Measurements from ENCODE around the gene HNRNPUL1. TPM values are rescaled to one million over a fixed set of nuclear protein-coding genes. Genes with fewer than 3 reads are reported as not detected.
A peak's percentile ranks its signal among the peaks of the same experiment; 100 is the strongest.

The HNRNPUL1 gene
- polyA plus RNA-seq, 1 experiment: 35.4 TPM

DNA sequence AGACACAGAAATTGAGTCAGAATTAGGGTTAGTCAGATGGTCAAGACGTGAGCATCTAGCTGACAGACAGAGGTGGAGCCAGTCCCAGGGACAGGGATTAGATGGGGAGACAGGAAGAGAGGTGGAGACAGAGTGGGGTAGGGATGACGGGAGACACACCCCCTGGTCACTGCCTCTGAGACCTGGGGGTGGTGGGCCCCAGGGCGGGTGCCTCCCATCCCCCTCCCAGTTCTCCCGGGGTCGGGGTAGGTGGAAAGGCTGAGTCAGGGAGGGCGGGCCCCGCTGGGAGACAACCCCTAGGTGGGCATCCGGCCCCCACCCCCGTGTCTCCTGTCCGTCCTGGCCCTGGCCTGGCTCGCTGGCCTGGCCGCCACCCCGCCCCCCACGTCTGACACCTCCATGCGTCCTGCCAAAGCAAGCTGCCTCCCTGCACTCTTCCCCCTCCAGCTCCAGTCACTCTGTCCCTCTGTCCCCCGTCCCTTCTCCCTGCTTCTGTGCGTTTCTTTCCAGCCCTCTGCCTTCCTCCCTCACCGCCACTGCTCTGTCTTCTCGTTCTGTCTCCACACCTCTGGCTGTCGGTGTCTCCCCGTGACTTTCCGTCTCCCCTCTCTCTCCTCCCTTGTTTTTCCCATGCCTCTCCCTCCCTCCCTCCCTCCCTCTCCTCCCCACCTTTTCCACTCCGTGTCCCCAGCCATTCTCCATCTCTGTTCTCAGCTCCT lies 60.9 kb downstream of the HNRNPUL1 start:
- ChIA-PET POLR2A (interaction anchor here (0.6 kb wide), 2 partner anchors 25 to 26 kb away, joined by 3 to 4 read pairs; no protein-coding TSS in a partner anchor), CTCF (interaction anchor here (1.7 to 5.2 kb wide), 2 partner anchors 16 to 29 kb away, joined by 3 to 69 read pairs; partner anchors contain the start of gene TGFB1)
- H3K36me3 ChIP-seq (ENCODE audit: control insufficient read depth, insufficient read depth, low read length): peaks cover 24% of the 10 kb centered on the region

DNA sequence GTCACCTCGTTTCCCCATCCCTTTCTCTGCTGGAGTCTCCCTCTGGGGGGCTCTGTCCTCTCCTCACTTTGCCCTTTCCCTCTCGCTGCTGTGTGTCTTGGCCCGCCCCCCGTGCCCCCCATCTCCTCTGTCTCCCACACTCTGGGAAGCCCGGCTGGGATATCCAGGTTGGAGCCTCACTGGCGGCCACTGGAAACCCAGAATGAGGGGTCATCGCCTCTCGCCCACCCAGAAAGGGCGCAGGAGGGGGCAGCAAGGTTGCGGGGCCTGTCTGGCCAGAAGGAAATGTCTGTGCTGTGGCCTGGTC lies 61.4 kb downstream of the HNRNPUL1 start:
- CTCF ChIA-PET: interaction anchor here (1.7 to 5.2 kb wide), 2 partner anchors 17 to 28 kb away, joined by 3 to 69 read pairs; partner anchors contain the start of gene TGFB1
- POLR2A ChIA-PET: interaction anchor here (0.6 kb wide), 1 partner anchor 24 kb away, joined by 3 read pairs; no protein-coding TSS in a partner anchor
- Histone ChIP-seq H3K27me3 (ENCODE audit: control insufficient read depth, insufficient read depth, low read length) (no peaks in the 10 kb centered on the region), H3K4me3 (ENCODE audit: low read depth, low read length) (no peak overlapping the region), H3K36me3 (ENCODE audit: control insufficient read depth, insufficient read depth, low read length) (peaks cover 22% of the 10 kb centered on the region)
- TF ChIP-seq, protein P1, sequence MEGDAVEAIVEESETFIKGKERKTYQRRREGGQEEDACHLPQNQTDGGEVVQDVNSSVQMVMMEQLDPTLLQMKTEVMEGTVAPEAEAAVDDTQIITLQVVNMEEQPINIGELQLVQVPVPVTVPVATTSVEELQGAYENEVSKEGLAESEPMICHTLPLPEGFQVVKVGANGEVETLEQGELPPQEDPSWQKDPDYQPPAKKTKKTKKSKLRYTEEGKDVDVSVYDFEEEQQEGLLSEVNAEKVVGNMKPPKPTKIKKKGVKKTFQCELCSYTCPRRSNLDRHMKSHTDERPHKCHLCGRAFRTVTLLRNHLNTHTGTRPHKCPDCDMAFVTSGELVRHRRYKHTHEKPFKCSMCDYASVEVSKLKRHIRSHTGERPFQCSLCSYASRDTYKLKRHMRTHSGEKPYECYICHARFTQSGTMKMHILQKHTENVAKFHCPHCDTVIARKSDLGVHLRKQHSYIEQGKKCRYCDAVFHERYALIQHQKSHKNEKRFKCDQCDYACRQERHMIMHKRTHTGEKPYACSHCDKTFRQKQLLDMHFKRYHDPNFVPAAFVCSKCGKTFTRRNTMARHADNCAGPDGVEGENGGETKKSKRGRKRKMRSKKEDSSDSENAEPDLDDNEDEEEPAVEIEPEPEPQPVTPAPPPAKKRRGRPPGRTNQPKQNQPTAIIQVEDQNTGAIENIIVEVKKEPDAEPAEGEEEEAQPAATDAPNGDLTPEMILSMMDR (IDR thresholded peaks at IDR 0.05; ENCODE audit: insufficient read depth, low read depth, low read length): no peak
- DNase-seq (ENCODE audit: low read depth): no peak

More for the DNA sequence above, 60.9 kb downstream of the HNRNPUL1 start:
- TF ChIP-seq, protein P1 (IDR thresholded peaks at IDR 0.05; ENCODE audit: insufficient read depth, low read depth, low read length): no peak
- Histone ChIP-seq H3K27me3 (ENCODE audit: control insufficient read depth, insufficient read depth, low read length) (no peaks in the 10 kb centered on the region), H3K4me3 (ENCODE audit: low read depth, low read length) (no peak overlapping the region)
- DNase-seq (ENCODE audit: low read depth): no peak

DNA sequence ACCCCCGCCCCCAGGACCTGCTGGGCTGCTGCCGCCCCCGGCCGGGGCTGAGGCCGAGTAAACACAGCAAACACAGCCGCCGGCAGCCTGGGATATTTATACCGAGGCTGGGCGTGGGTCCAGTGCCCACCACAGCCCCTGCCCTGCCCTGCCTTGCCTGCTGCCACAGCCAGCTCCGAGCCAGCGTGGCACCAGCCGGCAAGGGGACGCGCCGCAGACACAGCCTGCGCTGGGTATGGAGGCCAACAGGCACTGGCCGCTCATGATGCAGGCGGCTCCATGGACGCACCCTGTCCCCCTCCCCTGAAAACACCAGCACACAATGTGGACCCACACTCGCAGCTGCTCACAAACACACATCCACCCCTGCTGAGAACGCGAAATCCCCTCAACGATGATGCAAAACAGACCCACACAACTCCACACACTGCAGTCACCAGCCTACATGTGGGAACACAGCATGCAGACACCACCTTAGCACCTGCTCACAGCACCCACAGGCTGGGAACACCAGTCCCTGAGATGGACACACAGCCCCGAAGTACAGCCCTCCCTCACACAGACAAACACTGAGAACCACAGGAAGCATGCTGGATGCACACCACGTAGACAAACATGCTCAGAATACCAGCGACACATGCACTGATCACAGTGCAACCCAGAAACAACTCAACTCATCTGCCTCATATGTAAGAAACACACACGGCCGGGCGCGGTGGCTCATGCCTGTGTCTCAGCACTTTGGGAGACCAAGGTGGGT lies 62.0 kb downstream of the HNRNPUL1 start:
- TF ChIP-seq, protein P1 (IDR thresholded peaks at IDR 0.05; ENCODE audit: insufficient read depth, low read depth, low read length): no peak
- peaks cover 22% of the 10 kb centered on the region for H3K36me3 ChIP-seq (ENCODE audit: control insufficient read depth, insufficient read depth, low read length)
- peak; percentile 38 for DNase-seq (ENCODE audit: low read depth)
- CTCF ChIA-PET: interaction anchor here (1.7 to 5.2 kb wide), 3 partner anchors 17 to 28 kb away, joined by 3 to 69 read pairs (median 17); partner anchors contain the start of gene TGFB1
- no peaks in the 10 kb centered on the region for H3K27me3 ChIP-seq (ENCODE audit: control insufficient read depth, insufficient read depth, low read length)
- H3K4me3 ChIP-seq (ENCODE audit: low read depth, low read length): no peak overlapping the region
- POLR2A ChIA-PET: interaction anchor here (0.6 kb wide), 1 partner anchor 24 kb away, joined by 3 read pairs; no protein-coding TSS in a partner anchor

DNA sequence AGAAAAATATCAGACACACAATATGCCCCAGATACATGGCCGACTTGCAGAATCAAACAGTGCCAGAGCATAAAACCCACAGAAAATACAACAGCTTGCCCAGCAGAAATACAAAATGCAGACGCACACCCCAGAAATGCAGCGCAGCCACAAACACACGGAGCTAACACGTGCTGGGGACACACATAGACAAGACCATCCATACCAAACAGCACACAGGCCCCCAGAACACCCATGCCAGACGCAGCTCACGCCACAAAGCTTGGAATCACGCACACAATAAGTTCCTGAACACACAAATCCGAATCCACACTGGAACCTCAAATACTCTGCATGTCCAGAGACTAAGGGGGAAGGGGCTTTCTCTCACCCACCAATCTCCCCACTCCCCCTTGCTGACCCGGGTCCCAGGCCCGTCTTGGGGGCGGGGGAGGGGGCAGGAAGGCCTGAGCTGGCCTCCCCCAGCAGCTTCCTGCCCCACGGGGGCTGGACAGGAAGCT lies 63.0 kb downstream of the HNRNPUL1 start:
- H3K36me3 ChIP-seq (ENCODE audit: control insufficient read depth, insufficient read depth, low read length): peaks cover 24% of the 10 kb centered on the region
- POLR2A ChIA-PET: no interaction called here
- H3K4me3 ChIP-seq (ENCODE audit: low read depth, low read length): no peak overlapping the region
- CTCF ChIA-PET: interaction anchor here (2.7 kb wide), 1 partner anchor 25 kb away, joined by 17 read pairs; no protein-coding TSS in a partner anchor
- TF ChIP-seq, protein P1 (IDR thresholded peaks at IDR 0.05; ENCODE audit: insufficient read depth, low read depth, low read length): no peak
- H3K27me3 ChIP-seq (ENCODE audit: control insufficient read depth, insufficient read depth, low read length): no peaks in the 10 kb centered on the region
- no peak for DNase-seq (ENCODE audit: low read depth)

Measured in BJ (cell line).